NB4 (cell line): Measurements from ENCODE around the gene TADA3.

Experiments
- DNase-seq: peaks from one replicate; pipeline ENCODE4 v3.0.0; 2010; ENCODE audit warnings: low read depth
- H3K4me3 ChIP-seq: one replicate; pipeline ENCODE4 v1.5.1; 2011; ENCODE audit warnings: mild to moderate bottlenecking, low read depth, low read length, moderate library complexity
- CTCF ChIP-seq: IDR thresholded peaks from one replicate; pipeline ENCODE4 v1.5.1; 2012; ENCODE audit warnings: low read depth, low read length
- MYC ChIP-seq: IDR thresholded peaks from 2 replicates; pipeline ENCODE4 v1.6.1; 2011; ENCODE audit warnings: low read depth, low read length
- POLR2A ChIP-seq: IDR thresholded peaks from 2 replicates; pipeline ENCODE4 v1.6.1; 2011; ENCODE audit warnings: mild to moderate bottlenecking; ENCODE audit not compliant: insufficient read length; ENCODE audit errors: extremely low read depth
- TF ChIP-seq, protein P1 (sequence below): IDR thresholded peaks from 2 replicates; pipeline ENCODE4 v1.6.1; 2011; ENCODE audit warnings: low read depth, low read length

Gene TADA3

GRCh38 chr3:9769426-9770275, 22.6 kb downstream of the TADA3 start, which contains the start of gene CAMK1:
TSS of gene CAMK1 (minus strand) at chr3:9769947. CDS start at chr3:9767749, 2,198 bp downstream.
- TF ChIP-seq, protein P1, sequence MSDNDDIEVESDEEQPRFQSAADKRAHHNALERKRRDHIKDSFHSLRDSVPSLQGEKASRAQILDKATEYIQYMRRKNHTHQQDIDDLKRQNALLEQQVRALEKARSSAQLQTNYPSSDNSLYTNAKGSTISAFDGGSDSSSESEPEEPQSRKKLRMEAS = no peak
- TF ChIP-seq MYC (no peak), CTCF (no peak), POLR2A (no peak)
- peak within 1 kb of the TSS; percentile 64 for H3K4me3 ChIP-seq
- DNase-seq = peak; percentile 68

- DNase-seq = no peak
- H3K4me3 ChIP-seq = peak overlapping the region; percentile 64
- no peak for TF ChIP-seq CTCF
- TF ChIP-seq MYC = no peak
- no peak for TF ChIP-seq POLR2A
- TF ChIP-seq, protein P1 = no peak
Observed at GRCh38 chr3:9769012-9769411, 23.3 kb downstream of the TADA3 start.

DNA sequence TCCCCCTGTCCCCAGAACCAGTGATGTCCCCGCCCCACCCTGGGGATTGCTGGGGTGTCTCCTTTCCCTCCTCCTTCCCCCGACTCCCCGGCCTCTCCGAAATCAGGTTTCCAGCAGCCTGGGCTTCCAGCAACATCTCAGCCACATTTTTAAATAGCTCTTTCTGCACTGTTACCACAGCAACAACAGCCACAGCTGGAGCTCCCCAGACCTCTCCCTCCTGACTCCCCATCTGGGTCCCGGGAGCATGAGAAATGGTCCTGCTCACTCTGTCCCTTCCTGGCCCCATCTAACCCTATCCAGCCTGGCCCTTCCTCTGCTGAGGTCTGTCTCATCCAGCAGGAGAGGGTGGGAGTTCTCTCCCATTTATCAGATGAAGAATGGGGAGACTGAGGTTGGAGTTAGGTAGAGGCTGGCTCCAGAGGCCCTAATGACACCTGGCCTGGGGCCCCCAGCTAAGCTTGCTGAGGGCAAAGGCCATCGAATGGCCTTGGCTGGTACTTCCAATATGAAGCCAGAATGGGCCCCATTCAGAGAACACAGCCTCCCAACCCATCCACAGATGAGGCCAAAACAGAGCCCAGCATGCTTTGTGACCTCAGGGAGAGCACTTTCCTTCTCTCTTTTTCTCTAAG, 24.0 kb downstream of the TADA3 start:
- no peak for DNase-seq
- H3K4me3 ChIP-seq = peak overlapping the region; percentile 64

GRCh38 chr3:9767418-9767817, 24.9 kb downstream of the TADA3 start:
- no peak for DNase-seq
- TF ChIP-seq, protein P1 = no peak
- TF ChIP-seq MYC (no peak), CTCF (no peak), POLR2A (no peak)
- no peak overlapping the region for H3K4me3 ChIP-seq

More for the DNA sequence above, 24.0 kb downstream of the TADA3 start:
- TF ChIP-seq MYC (no peak), POLR2A (no peak), CTCF (no peak)
- TF ChIP-seq, protein P1 = no peak

- H3K4me3 ChIP-seq = no peak overlapping the region
- no peak for DNase-seq
- TF ChIP-seq CTCF (no peak), MYC (no peak), POLR2A (no peak)
- TF ChIP-seq, protein P1 = no peak
Observed at GRCh38 chr3:9765865-9766264, 26.4 kb downstream of the TADA3 start.
